NCI-H510A (cell line): ENCODE data around the gene PTPRR.

Experiments used
- DNase-seq: peaks from one replicate; lab custom pipeline; 2025; lab: John Stamatoyannopoulos, UW

Gene PTPRR

DNA sequence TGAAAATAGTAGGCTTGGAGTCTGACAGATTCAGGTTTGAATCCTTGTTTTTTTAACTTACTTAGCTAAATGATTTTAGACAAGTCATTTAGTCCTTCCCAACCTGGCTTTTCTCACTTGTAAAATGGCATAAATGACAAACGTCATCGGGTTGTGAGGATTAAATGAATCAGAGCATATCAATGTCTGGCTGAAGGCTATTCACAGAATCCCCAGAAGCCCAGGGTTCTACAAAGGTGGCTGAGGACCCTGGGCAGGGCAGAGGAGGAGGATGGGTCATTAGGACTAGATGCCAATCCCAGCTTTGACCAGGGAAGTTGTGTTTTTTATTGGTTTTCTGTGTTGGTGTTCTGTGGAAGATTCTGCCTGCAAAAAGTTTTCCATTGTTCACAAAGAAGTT is 275.7 kb downstream of the PTPRR start:
- no peak for DNase-seq

GRCh38 chr12:70643939-70644338 is 276.6 kb downstream of the PTPRR start:
- DNase-seq: no peak

DNA sequence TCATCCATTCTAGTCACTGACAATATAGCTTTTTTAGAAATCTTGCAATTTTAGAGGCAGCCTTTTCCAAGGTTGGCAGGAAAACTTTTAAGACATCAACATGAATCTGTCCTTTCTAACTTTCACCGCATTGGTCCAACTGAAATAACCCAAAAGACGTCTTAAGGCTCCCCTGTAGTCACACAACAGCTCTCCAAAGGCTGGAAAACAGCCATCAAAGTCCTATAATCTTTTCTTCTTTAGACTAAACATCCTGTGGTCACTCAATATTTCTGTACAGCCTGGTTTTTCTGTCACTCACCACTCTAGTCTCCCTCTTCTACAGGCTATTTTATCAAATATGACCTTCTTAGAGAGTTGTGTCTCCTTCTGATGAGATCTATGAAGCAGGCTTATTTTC is 278.8 kb downstream of the PTPRR start:
- DNase-seq: no peak

DNA sequence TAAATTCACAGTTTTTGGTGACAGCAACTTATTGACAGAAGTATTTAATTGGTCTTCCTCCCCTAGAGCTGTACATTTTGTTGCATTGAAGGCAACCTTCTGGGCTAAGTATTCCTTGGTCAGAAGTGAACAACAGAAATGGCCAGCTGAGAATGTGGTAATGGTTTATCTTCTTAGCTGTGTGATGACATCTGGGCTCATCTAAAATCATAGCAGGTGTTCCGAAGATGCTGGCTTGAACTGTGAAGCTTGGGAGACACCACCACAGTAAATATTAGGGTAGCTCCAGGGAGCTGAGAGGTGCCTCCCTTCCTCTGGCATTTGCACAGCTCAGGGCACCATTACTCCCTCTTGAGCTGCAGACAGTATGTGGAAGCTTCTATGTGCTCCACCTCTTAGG is 279.6 kb downstream of the PTPRR start:
- no peak for DNase-seq

- DNase-seq: no peak
Measured at GRCh38 chr12:70639535-70639934, 281.0 kb downstream of the PTPRR start.

GRCh38 chr12:70638639-70639360 is 281.7 kb downstream of the PTPRR start:
- DNase-seq: no peak

- DNase-seq: no peak
Measured at GRCh38 chr12:70637303-70638085, 283.0 kb downstream of the PTPRR start, which contains the start of gene PTPRB. Gene PTPRB (minus strand): TSS chr12:70637429. CDS start chr12:70637395, 34 bp downstream.

GRCh38 chr12:70635755-70636154 is 284.8 kb downstream of the PTPRR start:
- DNase-seq: no peak

- DNase-seq: no peak
Measured at GRCh38 chr12:70628701-70629480, 291.6 kb downstream of the PTPRR start.

GRCh38 chr12:70627677-70628076 is 292.9 kb downstream of the PTPRR start:
- no peak for DNase-seq

- DNase-seq: no peak
Measured at GRCh38 chr12:70626180-70626579, 294.4 kb downstream of the PTPRR start.

DNA sequence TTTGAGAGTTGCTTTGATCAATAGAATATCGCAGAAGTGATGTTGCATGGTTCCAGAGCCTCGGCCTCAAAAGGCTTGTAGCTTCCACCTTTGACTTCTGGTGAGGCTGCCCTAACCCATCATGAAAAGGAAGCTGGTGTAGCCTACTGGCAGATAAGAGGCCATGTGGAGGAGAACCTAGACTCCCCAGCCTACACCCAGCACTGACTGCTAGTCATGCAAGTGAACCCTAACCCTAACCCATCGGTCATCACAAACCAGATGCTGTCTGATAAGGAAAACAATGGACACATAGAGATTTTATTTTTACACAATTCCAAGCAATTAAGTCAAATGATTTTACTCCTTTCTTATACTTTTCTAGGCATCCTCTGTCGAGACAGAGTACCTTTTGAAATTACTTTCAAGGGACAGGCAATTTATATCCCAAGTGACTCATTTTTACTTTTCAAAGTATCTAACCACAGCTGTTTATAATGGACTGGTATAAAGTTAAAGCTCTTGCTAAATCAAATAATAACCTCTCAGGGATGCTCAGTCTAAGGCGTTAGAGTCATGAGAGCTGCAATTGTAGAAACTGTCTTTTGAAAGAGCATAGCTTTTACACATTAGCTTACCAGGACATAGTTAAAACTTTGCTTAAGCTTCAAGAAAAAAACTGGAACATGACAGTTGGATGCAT is 300.9 kb downstream of the PTPRR start:
- no peak for DNase-seq

DNA sequence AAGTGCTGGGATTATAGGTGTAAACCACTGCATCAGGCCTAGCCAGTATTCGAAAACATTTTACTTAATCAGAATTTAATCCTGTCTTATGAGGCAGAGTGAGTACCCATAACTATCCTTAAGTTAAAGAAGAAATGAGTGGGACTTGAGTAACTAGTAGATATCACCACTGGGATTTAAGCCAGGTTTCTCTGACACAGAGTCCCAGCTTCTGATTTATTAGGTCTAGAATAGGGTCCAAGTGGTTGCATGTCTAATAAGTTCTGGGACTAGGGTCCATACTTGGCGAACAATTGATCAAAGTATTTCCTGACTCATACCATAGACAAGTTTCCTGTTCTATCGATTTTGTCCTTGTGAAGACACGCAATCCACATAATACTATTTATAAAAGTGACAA is 302.2 kb downstream of the PTPRR start:
- no peak for DNase-seq

GRCh38 chr12:70617450-70617849 is 303.1 kb downstream of the PTPRR start:
- no peak for DNase-seq

- DNase-seq: no peak
Measured at GRCh38 chr12:70615174-70615866, 305.2 kb downstream of the PTPRR start.

GRCh38 chr12:70609739-70610491 is 310.6 kb downstream of the PTPRR start:
- DNase-seq: no peak

DNA sequence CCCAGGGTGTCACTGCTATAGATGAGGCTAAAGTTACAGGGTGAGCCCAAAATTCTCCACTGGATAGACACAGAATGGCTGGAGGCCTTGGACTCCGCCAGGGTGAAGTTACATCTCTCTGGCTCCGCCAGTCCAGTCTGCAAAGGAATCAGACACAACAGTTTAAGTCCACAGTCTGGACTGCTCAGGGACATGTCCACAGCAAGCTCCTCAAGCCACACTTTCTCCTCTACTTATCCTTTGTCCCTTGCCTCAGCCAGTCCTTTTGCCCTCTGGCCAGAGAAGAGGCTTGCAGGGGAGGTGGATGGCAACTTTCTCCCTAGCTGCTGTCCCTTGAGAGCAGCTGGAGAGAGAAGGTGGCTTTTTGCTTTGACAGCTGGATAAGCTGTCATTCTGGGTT is 311.3 kb downstream of the PTPRR start:
- DNase-seq: no peak

GRCh38 chr12:70608184-70608583 is 312.4 kb downstream of the PTPRR start:
- DNase-seq: no peak

DNA sequence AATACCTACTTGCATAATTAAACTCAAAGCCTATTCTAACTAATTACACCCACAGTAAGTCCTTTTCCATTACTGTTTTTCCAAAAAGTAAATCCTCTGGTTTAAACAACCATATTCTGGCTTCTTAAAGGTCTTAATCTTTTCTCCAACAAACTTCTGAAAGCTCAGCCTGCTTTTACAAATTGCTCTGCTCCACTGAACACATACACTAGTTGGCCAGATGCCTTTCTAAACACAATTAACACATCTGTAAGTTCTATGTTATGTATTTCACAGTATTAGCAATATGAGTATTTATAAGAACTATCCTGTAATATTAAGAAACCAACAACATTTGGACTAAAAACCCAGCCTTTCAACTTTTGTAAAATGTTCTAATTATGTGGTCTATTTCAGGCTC is 313.4 kb downstream of the PTPRR start:
- no peak for DNase-seq

- DNase-seq: no peak
Measured at GRCh38 chr12:70605976-70606375, 314.6 kb downstream of the PTPRR start.

GRCh38 chr12:70604662-70605061 is 315.9 kb downstream of the PTPRR start:
- no peak for DNase-seq
